NB4 (cell line): ENCODE data around the gene MMP21.

Source experiments
- MYC ChIP-seq: IDR thresholded peaks from 2 replicates; pipeline ENCODE4 v1.6.1; 2011; ENCODE audit warnings: low read depth, low read length
- POLR2A ChIP-seq: IDR thresholded peaks from 2 replicates; pipeline ENCODE4 v1.6.1; 2011; ENCODE audit warnings: mild to moderate bottlenecking; ENCODE audit not compliant: insufficient read length; ENCODE audit errors: extremely low read depth
- TF ChIP-seq, protein P1 (sequence below): IDR thresholded peaks from one replicate; pipeline ENCODE4 v1.5.1; 2012; ENCODE audit warnings: low read depth, low read length
- TF ChIP-seq, protein P2 (sequence below): IDR thresholded peaks from 2 replicates; pipeline ENCODE4 v1.6.1; 2011; ENCODE audit warnings: low read depth, low read length

DNA sequence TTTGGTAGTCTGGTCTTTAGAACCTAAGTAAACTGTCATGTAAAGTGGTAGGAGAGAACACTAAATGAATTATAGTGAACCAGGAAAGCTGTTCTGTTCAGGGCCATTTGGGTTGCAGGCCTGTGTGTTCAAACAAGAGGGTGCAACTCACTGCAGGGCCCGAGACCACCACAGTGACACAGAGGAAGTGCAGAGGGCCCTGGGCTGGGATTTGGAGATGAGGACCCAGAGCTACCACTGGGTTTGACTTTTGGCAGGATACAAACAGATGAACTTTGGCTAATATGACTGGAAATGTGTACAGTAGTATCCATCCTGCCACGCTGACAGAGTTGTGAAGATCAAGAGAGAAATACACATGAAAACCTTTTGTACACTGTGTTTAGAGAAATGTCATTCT, 9.8 kb downstream of the MMP21 start:
- TF ChIP-seq, protein P1, sequence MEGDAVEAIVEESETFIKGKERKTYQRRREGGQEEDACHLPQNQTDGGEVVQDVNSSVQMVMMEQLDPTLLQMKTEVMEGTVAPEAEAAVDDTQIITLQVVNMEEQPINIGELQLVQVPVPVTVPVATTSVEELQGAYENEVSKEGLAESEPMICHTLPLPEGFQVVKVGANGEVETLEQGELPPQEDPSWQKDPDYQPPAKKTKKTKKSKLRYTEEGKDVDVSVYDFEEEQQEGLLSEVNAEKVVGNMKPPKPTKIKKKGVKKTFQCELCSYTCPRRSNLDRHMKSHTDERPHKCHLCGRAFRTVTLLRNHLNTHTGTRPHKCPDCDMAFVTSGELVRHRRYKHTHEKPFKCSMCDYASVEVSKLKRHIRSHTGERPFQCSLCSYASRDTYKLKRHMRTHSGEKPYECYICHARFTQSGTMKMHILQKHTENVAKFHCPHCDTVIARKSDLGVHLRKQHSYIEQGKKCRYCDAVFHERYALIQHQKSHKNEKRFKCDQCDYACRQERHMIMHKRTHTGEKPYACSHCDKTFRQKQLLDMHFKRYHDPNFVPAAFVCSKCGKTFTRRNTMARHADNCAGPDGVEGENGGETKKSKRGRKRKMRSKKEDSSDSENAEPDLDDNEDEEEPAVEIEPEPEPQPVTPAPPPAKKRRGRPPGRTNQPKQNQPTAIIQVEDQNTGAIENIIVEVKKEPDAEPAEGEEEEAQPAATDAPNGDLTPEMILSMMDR, result no peak
- TF ChIP-seq POLR2A (no peak), MYC (no peak)
- TF ChIP-seq, protein P2, sequence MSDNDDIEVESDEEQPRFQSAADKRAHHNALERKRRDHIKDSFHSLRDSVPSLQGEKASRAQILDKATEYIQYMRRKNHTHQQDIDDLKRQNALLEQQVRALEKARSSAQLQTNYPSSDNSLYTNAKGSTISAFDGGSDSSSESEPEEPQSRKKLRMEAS, result no peak
